ENCODE data around the gene NRG3.

Gene NRG3

GRCh38 chr10:82874671-82875070 is 999.7 kb downstream of the NRG3 start:
- DNase-seq = no peak

- no peak for DNase-seq
Measured at GRCh38 chr10:82880776-82881290, 1005.8 kb downstream of the NRG3 start.

GRCh38 chr10:82882722-82883121 is 1007.7 kb downstream of the NRG3 start:
- DNase-seq = no peak

- no peak for DNase-seq
Measured at GRCh38 chr10:82883603-82884002, 1008.6 kb downstream of the NRG3 start.

- no peak for DNase-seq
Measured at GRCh38 chr10:82887488-82887887, 1012.5 kb downstream of the NRG3 start.

GRCh38 chr10:82888809-82889455 is 1013.9 kb downstream of the NRG3 start:
- no peak for DNase-seq

GRCh38 chr10:82889728-82890127 is 1014.7 kb downstream of the NRG3 start:
- no peak for DNase-seq

GRCh38 chr10:82890573-82890972 is 1015.6 kb downstream of the NRG3 start:
- DNase-seq = no peak

- no peak for DNase-seq
Measured at GRCh38 chr10:82908096-82908495, 1033.1 kb downstream of the NRG3 start.

- no peak for DNase-seq
Measured at GRCh38 chr10:82908751-82909150, 1033.8 kb downstream of the NRG3 start.

GRCh38 chr10:82910301-82910700 is 1035.3 kb downstream of the NRG3 start:
- no peak for DNase-seq

GRCh38 chr10:82914655-82915136 is 1039.7 kb downstream of the NRG3 start:
- DNase-seq = no peak

- no peak for DNase-seq
Measured at GRCh38 chr10:82916941-82917340, 1041.9 kb downstream of the NRG3 start.

GRCh38 chr10:82918022-82918421 is 1043.0 kb downstream of the NRG3 start:
- DNase-seq = no peak

- DNase-seq = no peak
Measured at GRCh38 chr10:82922046-82922445, 1047.1 kb downstream of the NRG3 start.

- DNase-seq = no peak
Measured at GRCh38 chr10:82922755-82923154, 1047.8 kb downstream of the NRG3 start.

- no peak for DNase-seq
Measured at GRCh38 chr10:82924711-82925110, 1049.7 kb downstream of the NRG3 start.

- DNase-seq = no peak
Measured at GRCh38 chr10:82925547-82925946, 1050.6 kb downstream of the NRG3 start.

GRCh38 chr10:82932451-82932850 is 1057.5 kb downstream of the NRG3 start:
- DNase-seq = no peak

- DNase-seq = no peak
Measured at GRCh38 chr10:82934429-82934828, 1059.4 kb downstream of the NRG3 start.

GRCh38 chr10:82934947-82935346 is 1060.0 kb downstream of the NRG3 start:
- DNase-seq = no peak

GRCh38 chr10:82938331-82938730 is 1063.3 kb downstream of the NRG3 start:
- DNase-seq = no peak

GRCh38 chr10:82942286-82943099 is 1067.5 kb downstream of the NRG3 start:
- no peak for DNase-seq

- no peak for DNase-seq
Measured at GRCh38 chr10:82943142-82943541, 1068.1 kb downstream of the NRG3 start.
